SK-N-SH (cell line): ENCODE measurements around the gene FBN2. TPM values are rescaled to one million over a fixed set of nuclear protein-coding genes. Genes with fewer than 3 reads are reported as not detected.

Source experiments
- CTCF ChIA-PET: fragments of 300-600, 350-600 bp; formaldehyde crosslinking; extraction: SDS; loops from one replicate; lab custom pipeline; 2021; lab: Yijun Ruan, JAX
- POLR2A ChIA-PET: fragments of 350-600 bp; sonication (Branson Sonifier 250); formaldehyde crosslinking; extraction: SDS; loops from one replicate; lab custom pipeline; 2020; ENCODE audit warnings: antibody characterized with exemption, inconsistent platforms; lab: Yijun Ruan, JAX
- DNase-seq: peaks from one replicate; pipeline ENCODE4 v3.0.0; 2012
- H2AFZ ChIP-seq: fragments of 200-600 bp; sonication (generic); 2 replicates; pipeline ENCODE4 v1.8.1; 2016; ENCODE audit warnings: antibody characterized with exemption, mild to moderate bottlenecking, low read depth
- H3F3A ChIP-seq: fragments of 200-600 bp; sonication (generic); replicated peaks from 2 replicates; pipeline ENCODE3; 2016; ENCODE audit warnings: antibody characterized with exemption, mild to moderate bottlenecking; ENCODE audit not compliant: insufficient read depth
- H3K27ac ChIP-seq, 2 experiments: fragments of 200-500 bp in 1 of 2; fragments of 200-600 bp in 1 of 2; sonication (Bioruptor generic) in 1 of 2; sonication (generic), shearing (Covaris generic) in 1 of 2; 2 replicates each; pipeline versions ENCODE4 v1.5.1 to v1.6.1; 2014 to 2016; ENCODE audit warnings: low read depth in 2 of 2, inconsistent platforms in 1 of 2, low read length in 1 of 2, mild to moderate bottlenecking in 1 of 2, mixed read lengths in 1 of 2
- H3K27me3 ChIP-seq: fragments of 200-600 bp; sonication (generic), shearing (Covaris generic); 2 replicates; pipeline ENCODE4 v1.6.1; 2016; ENCODE audit warnings: mixed run types; ENCODE audit not compliant: insufficient read depth
- H3K36me3 ChIP-seq, 2 experiments: fragments of 200-500 bp in 1 of 2; fragments of 200-600 bp in 1 of 2; sonication (Bioruptor generic) in 1 of 2; sonication (generic) in 1 of 2; replicated peaks in 1 of 2; 2 replicates each; pipeline versions ENCODE3 to v1.5.1; 2014 to 2016; ENCODE audit warnings: low read length in 1 of 2, mild to moderate bottlenecking in 1 of 2; ENCODE audit not compliant: insufficient read depth in 2 of 2, control insufficient read depth in 1 of 2
- H3K4me1 ChIP-seq, 2 experiments: fragments of 200-500 bp in 1 of 2; fragments of 200-600 bp in 1 of 2; sonication (Bioruptor generic) in 1 of 2; sonication (generic), shearing (Covaris generic) in 1 of 2; 2 replicates each; pipeline versions ENCODE4 v1.5.1 to v1.6.1; 2014 to 2016; ENCODE audit warnings: low read depth in 1 of 2, low read length in 1 of 2, mixed run types in 1 of 2; ENCODE audit not compliant: insufficient read depth in 2 of 2, control insufficient read depth in 1 of 2
- H3K4me2 ChIP-seq: fragments of 200-600 bp; sonication (generic), shearing (Covaris generic); 2 replicates; pipeline ENCODE4 v1.6.1; 2017; ENCODE audit warnings: mixed run types
- H3K4me3 ChIP-seq, 2 experiments: fragments of 200-500 bp in 1 of 2; fragments of 200-600 bp in 1 of 2; sonication (Bioruptor generic) in 1 of 2; sonication (generic), shearing (Covaris generic) in 1 of 2; 2 replicates each; pipeline versions ENCODE4 v1.5.1 to v1.8.1; 2014 to 2016; ENCODE audit warnings: low read depth in 2 of 2, inconsistent platforms in 1 of 2, low read length in 1 of 2, mild to moderate bottlenecking in 1 of 2, mixed read lengths in 1 of 2, moderate library complexity in 1 of 2
- H3K79me2 ChIP-seq: fragments of 200-600 bp; sonication (generic); 2 replicates; pipeline ENCODE4 v1.8.1; 2017; ENCODE audit warnings: mild to moderate bottlenecking; ENCODE audit not compliant: insufficient read depth
- H3K9ac ChIP-seq: fragments of 200-600 bp; sonication (generic); 2 replicates; pipeline ENCODE4 v1.6.1; 2017; ENCODE audit warnings: mixed run types
- H3K9me2 ChIP-seq: fragments of 200-600 bp; sonication (generic); 2 replicates; pipeline ENCODE4 v1.6.1; 2017; ENCODE audit warnings: mixed run types
- H3K9me3 ChIP-seq: fragments of 200-600 bp; sonication (generic); 2 replicates; pipeline ENCODE4 v1.6.1; 2017; ENCODE audit warnings: mixed run types, mild to moderate bottlenecking, moderate library complexity
- H4K20me1 ChIP-seq: fragments of 200-600 bp; sonication (generic); 2 replicates; pipeline ENCODE4 v1.6.1; 2017; ENCODE audit warnings: mild to moderate bottlenecking, mixed run types; ENCODE audit not compliant: insufficient read depth
- ELF1 ChIP-seq: IDR thresholded peaks from 2 replicates; pipeline ENCODE4 v1.4.0; 2012
- EP300 ChIP-seq, 2 experiments: IDR thresholded peaks; 2 replicates each; pipeline versions ENCODE4 v1.4.0 to v1.6.1; 2012; ENCODE audit warnings: borderline replicate concordance in 1 of 2, low read depth in 1 of 2, low read length in 1 of 2
- FOXJ3 ChIP-seq: sonication (generic); formaldehyde crosslinking; IDR thresholded peaks from 2 replicates; pipeline ENCODE4 v1.5.1; 2020; ENCODE audit warnings: mild to moderate bottlenecking, missing genetic modification reagents
- FOXM1 ChIP-seq: IDR thresholded peaks from 2 replicates; pipeline ENCODE4 v1.4.0; 2012; ENCODE audit warnings: low read depth, mild to moderate bottlenecking
- MXI1 ChIP-seq: IDR thresholded peaks from 2 replicates; pipeline ENCODE4 v1.6.1; 2012; ENCODE audit warnings: mild to moderate bottlenecking, low read depth, low read length, improper control_type of control experiment
- NFIC ChIP-seq: IDR thresholded peaks from 2 replicates; pipeline ENCODE4 v1.4.0; 2012; ENCODE audit warnings: borderline replicate concordance
- NRF1 ChIP-seq: IDR thresholded peaks from 2 replicates; pipeline ENCODE4 v1.6.1; 2012; ENCODE audit warnings: low read depth, mild to moderate bottlenecking, low read length
- RCOR1 ChIP-seq: fragments of 150-350 bp; IDR thresholded peaks from 2 replicates; pipeline ENCODE4 v1.6.1; 2017; ENCODE audit warnings: antibody characterized with exemption, low read length
- RFX5 ChIP-seq: IDR thresholded peaks from 2 replicates; pipeline ENCODE4 v1.6.1; 2012; ENCODE audit warnings: mild to moderate bottlenecking, improper control_type of control experiment, low read length
- SMC3 ChIP-seq: IDR thresholded peaks from 2 replicates; pipeline ENCODE4 v1.6.1; 2012; ENCODE audit warnings: low read depth, low read length, improper control_type of control experiment
- TAF1 ChIP-seq: IDR thresholded peaks from 2 replicates; pipeline ENCODE4 v1.6.1; 2012; ENCODE audit warnings: low read depth, mild to moderate bottlenecking, low read length, moderate library complexity, borderline replicate concordance
- TCF12 ChIP-seq: IDR thresholded peaks from 2 replicates; pipeline ENCODE4 v1.4.0; 2012
- YY1 ChIP-seq: IDR thresholded peaks from 2 replicates; pipeline ENCODE4 v1.4.0; 2012; ENCODE audit warnings: low read depth, mild to moderate bottlenecking
- WGBS: methylation state at CpG from one replicate; pipeline ENCODE4 v1.1.6; 2017; ENCODE audit warnings: low lambda C conversion rate; 5-methylcytosine and 5-hydroxymethylcytosine counted together
- polyA plus RNA-seq, 3 experiments: library from polyadenylated mRNA; depleted of rRNA; stranded (reverse); fragments of >200 nt; gene quantifications; 2 replicates each; pipeline ENCODE4 v1.2.3, GENCODE V29; 2012
- TF ChIP-seq, protein P1 (sequence below): IDR thresholded peaks from 2 replicates; pipeline ENCODE4 v1.4.0; 2012; ENCODE audit warnings: low read depth, borderline replicate concordance
- TF ChIP-seq, protein P2 (sequence below): fragments of 150-350 bp; IDR thresholded peaks from 2 replicates; pipeline ENCODE4 v1.6.1; 2017; ENCODE audit warnings: antibody characterized with exemption, low read length, low read depth, borderline replicate concordance
- TF ChIP-seq, protein P3 (sequence below): IDR thresholded peaks from 2 replicates; pipeline ENCODE4 v1.6.1; 2012; ENCODE audit warnings: mild to moderate bottlenecking, low read depth, low read length, moderate library complexity
- TF ChIP-seq, protein P4 (sequence below): IDR thresholded peaks from 2 replicates; pipeline ENCODE4 v1.4.0; 2012; ENCODE audit warnings: low read depth, borderline replicate concordance
- TF ChIP-seq, protein P5 (sequence below): fragments of 150-350 bp; IDR thresholded peaks from 2 replicates; pipeline ENCODE4 v1.6.1; 2016; ENCODE audit warnings: mild to moderate bottlenecking, low read depth, low read length

Gene FBN2
- polyA plus RNA-seq, 1 of the 3 experiments (the other 2 are of a cell fraction) = 2.2 TPM

DNA sequence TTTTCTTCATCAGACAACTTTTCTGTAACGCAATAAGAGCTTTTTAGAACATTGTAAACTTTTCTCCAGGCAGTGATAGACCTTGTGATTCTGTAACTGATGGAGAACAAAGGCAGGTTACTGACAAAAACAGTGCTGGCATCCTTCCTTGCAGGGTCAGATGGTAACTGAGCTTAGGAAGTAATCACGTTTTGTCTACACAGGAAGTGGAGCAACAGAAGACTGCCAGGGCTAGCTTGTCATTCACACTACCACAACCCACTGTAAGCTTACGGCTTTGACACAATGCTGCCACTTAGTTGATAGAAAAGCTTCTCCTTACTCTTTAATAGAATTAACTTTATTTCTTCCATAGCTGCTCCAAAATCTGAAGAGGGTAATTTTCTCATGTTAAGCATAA lies 46.8 kb downstream of the FBN2 start:
- CTCF ChIA-PET = interaction anchor here (1.0 kb wide), 1 partner anchor 10 kb away, joined by 3 read pairs; no protein-coding TSS in a partner anchor
- H3K9me2 ChIP-seq = no peaks in the 10 kb centered on the region
- DNase-seq = no peak
- no peaks in the 10 kb centered on the region for H3K36me3 ChIP-seq
- no peak overlapping the region for H3K4me3 ChIP-seq
- no peaks in the 10 kb centered on the region for H3K79me2 ChIP-seq
- no peaks in the 10 kb centered on the region for H4K20me1 ChIP-seq
- H2AFZ ChIP-seq = no peak overlapping the region
- WGBS = 6% methylated on average over 3 of the region's 3 CpGs
- TF ChIP-seq ELF1 (no peak), EP300 (IDR thresholded peaks at IDR 0.05; ENCODE audit: borderline replicate concordance in 1 of 2, low read depth in 1 of 2, low read length in 1 of 2) (no peak), FOXM1 (no peak), TAF1 (no peak), FOXJ3 (CRISPR knock-in tag) (no peak), NFIC (no peak), RFX5 (no peak), SMC3 (no peak), RCOR1 (no peak), NRF1 (no peak), MXI1 (no peak), YY1 (no peak), TCF12 (no peak)
- TF ChIP-seq, protein P1, sequence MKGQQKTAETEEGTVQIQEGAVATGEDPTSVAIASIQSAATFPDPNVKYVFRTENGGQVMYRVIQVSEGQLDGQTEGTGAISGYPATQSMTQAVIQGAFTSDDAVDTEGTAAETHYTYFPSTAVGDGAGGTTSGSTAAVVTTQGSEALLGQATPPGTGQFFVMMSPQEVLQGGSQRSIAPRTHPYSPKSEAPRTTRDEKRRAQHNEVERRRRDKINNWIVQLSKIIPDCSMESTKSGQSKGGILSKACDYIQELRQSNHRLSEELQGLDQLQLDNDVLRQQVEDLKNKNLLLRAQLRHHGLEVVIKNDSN = no peak
- TF ChIP-seq, protein P2, sequence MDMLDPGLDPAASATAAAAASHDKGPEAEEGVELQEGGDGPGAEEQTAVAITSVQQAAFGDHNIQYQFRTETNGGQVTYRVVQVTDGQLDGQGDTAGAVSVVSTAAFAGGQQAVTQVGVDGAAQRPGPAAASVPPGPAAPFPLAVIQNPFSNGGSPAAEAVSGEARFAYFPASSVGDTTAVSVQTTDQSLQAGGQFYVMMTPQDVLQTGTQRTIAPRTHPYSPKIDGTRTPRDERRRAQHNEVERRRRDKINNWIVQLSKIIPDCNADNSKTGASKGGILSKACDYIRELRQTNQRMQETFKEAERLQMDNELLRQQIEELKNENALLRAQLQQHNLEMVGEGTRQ = no peak
- TF ChIP-seq, protein P3, sequence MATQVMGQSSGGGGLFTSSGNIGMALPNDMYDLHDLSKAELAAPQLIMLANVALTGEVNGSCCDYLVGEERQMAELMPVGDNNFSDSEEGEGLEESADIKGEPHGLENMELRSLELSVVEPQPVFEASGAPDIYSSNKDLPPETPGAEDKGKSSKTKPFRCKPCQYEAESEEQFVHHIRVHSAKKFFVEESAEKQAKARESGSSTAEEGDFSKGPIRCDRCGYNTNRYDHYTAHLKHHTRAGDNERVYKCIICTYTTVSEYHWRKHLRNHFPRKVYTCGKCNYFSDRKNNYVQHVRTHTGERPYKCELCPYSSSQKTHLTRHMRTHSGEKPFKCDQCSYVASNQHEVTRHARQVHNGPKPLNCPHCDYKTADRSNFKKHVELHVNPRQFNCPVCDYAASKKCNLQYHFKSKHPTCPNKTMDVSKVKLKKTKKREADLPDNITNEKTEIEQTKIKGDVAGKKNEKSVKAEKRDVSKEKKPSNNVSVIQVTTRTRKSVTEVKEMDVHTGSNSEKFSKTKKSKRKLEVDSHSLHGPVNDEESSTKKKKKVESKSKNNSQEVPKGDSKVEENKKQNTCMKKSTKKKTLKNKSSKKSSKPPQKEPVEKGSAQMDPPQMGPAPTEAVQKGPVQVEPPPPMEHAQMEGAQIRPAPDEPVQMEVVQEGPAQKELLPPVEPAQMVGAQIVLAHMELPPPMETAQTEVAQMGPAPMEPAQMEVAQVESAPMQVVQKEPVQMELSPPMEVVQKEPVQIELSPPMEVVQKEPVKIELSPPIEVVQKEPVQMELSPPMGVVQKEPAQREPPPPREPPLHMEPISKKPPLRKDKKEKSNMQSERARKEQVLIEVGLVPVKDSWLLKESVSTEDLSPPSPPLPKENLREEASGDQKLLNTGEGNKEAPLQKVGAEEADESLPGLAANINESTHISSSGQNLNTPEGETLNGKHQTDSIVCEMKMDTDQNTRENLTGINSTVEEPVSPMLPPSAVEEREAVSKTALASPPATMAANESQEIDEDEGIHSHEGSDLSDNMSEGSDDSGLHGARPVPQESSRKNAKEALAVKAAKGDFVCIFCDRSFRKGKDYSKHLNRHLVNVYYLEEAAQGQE = no peak
- TF ChIP-seq, protein P4, sequence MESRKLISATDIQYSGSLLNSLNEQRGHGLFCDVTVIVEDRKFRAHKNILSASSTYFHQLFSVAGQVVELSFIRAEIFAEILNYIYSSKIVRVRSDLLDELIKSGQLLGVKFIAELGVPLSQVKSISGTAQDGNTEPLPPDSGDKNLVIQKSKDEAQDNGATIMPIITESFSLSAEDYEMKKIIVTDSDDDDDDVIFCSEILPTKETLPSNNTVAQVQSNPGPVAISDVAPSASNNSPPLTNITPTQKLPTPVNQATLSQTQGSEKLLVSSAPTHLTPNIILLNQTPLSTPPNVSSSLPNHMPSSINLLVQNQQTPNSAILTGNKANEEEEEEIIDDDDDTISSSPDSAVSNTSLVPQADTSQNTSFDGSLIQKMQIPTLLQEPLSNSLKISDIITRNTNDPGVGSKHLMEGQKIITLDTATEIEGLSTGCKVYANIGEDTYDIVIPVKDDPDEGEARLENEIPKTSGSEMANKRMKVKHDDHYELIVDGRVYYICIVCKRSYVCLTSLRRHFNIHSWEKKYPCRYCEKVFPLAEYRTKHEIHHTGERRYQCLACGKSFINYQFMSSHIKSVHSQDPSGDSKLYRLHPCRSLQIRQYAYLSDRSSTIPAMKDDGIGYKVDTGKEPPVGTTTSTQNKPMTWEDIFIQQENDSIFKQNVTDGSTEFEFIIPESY = no peak
- TF ChIP-seq, protein P5, sequence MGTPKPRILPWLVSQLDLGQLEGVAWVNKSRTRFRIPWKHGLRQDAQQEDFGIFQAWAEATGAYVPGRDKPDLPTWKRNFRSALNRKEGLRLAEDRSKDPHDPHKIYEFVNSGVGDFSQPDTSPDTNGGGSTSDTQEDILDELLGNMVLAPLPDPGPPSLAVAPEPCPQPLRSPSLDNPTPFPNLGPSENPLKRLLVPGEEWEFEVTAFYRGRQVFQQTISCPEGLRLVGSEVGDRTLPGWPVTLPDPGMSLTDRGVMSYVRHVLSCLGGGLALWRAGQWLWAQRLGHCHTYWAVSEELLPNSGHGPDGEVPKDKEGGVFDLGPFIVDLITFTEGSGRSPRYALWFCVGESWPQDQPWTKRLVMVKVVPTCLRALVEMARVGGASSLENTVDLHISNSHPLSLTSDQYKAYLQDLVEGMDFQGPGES = no peak
- POLR2A ChIA-PET = no interaction called here
- no peak overlapping the region for H3K4me2 ChIP-seq
- H3K27me3 ChIP-seq = no peaks in the 10 kb centered on the region
- H3F3A ChIP-seq = no peaks in the 10 kb centered on the region
- no peak overlapping the region for H3K9ac ChIP-seq
- H3K27ac ChIP-seq = peak overlapping the region in 1 of 2 experiments; percentile 50; a peak in 1 of 4 replicates
- H3K4me1 ChIP-seq = no peaks in the 10 kb centered on the region
- no peaks in the 10 kb centered on the region for H3K9me3 ChIP-seq
